ENCODE results near the gene CTF1. TPM values are rescaled to one million over a fixed set of nuclear protein-coding genes. Genes with fewer than 3 reads are reported as not detected.

The CTF1 gene
- total and polyA plus RNA-seq, 12 donors = 6.5 to 28.2 (median 17.8) TPM

DNA sequence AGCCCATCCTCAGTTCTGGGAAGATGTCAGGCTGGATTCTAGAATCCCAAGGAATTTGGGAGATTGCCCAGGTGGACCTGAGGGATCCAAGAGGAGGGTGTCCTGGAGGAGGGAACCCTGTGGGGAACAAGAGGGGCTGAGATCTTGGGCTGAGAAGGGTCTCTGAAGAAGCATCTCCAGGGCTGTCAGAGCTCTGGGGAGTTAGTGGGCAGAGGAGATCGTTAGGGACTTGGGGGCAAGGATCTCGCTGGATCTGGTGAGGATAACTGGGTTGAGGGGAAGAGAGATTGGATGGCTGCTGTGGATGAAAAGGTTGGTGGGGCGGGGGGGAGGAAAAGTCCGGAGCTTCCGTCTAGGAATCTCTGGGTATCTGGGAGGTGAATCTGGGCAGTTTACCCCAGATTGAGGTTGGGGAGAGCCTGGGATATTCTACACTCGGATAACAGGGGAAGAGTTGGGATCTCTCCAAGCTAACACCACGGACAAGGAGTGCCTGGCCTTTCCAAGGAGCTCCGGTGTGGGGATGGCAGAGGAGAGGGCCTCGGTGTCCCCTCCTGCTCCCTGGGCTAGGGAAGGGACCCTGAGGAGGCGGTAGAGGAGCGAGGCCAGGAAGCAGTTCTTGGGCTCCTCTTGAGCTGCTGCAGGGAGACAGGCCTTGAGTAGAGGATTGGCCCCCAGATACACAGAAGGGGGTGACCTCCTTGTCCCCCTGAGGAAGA is 28.7 kb downstream of the CTF1 start:
- H3K4me3 ChIP-seq = peak overlapping the region in 7 of 10 donors; percentile 57 to 89 (median 71)
- no peaks in the 10 kb centered on the region for H3K9me3 ChIP-seq
- H3K36me3 ChIP-seq = peaks cover 0 to 36% (median under 1%) of the 10 kb centered on the region in 9 donors
- 70 to 78% methylated on average over 11 of the region's 11 CpGs for WGBS, 2 donors
- H3K27me3 ChIP-seq = no peaks in the 10 kb centered on the region
- TF ChIP-seq, protein P1, sequence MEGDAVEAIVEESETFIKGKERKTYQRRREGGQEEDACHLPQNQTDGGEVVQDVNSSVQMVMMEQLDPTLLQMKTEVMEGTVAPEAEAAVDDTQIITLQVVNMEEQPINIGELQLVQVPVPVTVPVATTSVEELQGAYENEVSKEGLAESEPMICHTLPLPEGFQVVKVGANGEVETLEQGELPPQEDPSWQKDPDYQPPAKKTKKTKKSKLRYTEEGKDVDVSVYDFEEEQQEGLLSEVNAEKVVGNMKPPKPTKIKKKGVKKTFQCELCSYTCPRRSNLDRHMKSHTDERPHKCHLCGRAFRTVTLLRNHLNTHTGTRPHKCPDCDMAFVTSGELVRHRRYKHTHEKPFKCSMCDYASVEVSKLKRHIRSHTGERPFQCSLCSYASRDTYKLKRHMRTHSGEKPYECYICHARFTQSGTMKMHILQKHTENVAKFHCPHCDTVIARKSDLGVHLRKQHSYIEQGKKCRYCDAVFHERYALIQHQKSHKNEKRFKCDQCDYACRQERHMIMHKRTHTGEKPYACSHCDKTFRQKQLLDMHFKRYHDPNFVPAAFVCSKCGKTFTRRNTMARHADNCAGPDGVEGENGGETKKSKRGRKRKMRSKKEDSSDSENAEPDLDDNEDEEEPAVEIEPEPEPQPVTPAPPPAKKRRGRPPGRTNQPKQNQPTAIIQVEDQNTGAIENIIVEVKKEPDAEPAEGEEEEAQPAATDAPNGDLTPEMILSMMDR (IDR thresholded peaks at IDR 0.05) = no peak
- intact Hi-C loops (cut with DNase I) = loop anchor here in 3 of 10 donors (5.0 kb wide), 2 partner anchors 78 to 83 kb away; no protein-coding TSS in a partner anchor
- H3K4me1 ChIP-seq = peaks cover 0 to 24% (median 16%) of the 10 kb centered on the region in 9 donors
- DNase-seq (no peak), ATAC-seq (no peak)
- H3K27ac ChIP-seq = peak overlapping the region in 8 of 10 donors; percentile 46 to 94 (median 86)

DNA sequence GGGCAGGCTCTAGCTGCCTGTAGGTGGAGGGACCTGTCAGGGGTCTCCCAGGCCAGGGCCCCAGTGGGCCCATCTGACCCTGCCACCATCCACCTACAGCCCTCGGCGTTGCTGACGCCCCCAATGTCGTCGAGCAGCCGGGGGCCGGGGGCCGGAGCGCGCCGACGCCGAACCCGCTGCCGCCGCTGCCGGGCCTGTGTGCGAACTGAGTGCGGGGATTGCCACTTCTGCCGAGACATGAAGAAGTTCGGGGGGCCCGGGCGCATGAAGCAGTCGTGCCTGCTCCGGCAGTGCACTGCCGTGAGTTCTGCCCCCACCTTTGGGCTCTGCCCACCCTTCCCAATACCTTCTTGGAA is 29.2 kb downstream of the CTF1 start:
- Histone ChIP-seq H3K27me3 (no peaks in the 10 kb centered on the region), H3K4me3 (no peak overlapping the region), H3K36me3 (peaks cover 0 to 42% (median 6%) of the 10 kb centered on the region in 9 donors), H3K4me1 (peaks cover 0 to 29% (median 16%) of the 10 kb centered on the region in 9 donors), H3K27ac (no peak overlapping the region), H3K9me3 (no peaks in the 10 kb centered on the region)
- ATAC-seq (no peak), DNase-seq (no peak)
- TF ChIP-seq, protein P1 (IDR thresholded peaks at IDR 0.05) = no peak
- WGBS, 2 donors = 88 to 93% methylated on average over 26 of the region's 26 CpGs
- intact Hi-C loops (cut with DNase I) = no loop called here

DNA sequence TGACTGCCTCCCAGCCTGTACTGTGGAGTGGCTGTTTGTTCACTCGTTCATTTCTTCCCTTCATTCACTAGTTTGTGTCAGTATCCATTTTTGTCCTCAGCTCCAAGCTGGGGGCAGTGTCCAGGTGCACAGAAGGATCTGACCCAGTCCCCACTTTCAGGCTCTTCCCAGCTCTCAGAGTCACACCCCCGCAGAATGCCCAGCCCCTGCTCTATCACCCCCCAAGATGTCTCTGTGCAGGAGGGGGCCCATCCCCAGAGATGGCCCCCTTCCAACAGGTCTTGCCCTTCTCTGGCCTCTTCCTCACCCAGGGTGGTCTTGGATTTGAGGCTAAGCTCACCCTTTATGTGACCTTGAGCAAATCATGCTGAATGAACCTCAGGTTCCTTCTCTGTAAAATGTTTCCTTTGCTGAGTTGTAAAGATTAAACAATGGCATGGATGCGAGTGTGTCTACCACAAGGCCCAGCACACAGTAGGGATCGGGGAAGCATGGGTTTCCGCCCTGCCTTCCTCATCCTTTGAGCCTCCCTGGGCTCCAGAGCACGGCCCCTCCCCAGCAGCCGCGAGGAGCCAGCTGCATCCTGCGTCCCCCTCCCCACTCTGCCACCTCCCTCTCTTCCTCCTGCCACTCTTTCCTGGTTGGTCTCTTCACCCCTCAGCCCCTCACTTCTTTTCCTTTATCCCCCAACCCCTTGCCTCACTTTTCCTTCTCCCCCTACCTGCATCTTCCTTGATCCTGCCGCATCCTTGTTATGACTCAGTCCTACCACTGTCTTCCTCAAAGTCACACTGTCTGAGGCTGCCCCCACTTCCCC is 29.8 kb downstream of the CTF1 start:
- Histone ChIP-seq H3K4me1 (peaks cover 0 to 31% (median 16%) of the 10 kb centered on the region in 9 donors), H3K4me3 (no peak overlapping the region), H3K27me3 (no peaks in the 10 kb centered on the region), H3K9me3 (no peaks in the 10 kb centered on the region), H3K27ac (no peak overlapping the region), H3K36me3 (peaks cover 0 to 47% (median 6%) of the 10 kb centered on the region in 9 donors)
- intact Hi-C loops (cut with DNase I) = no loop called here
- ATAC-seq (no peak), DNase-seq (no peak)
- 62 to 67% methylated on average over 10 of the region's 10 CpGs for WGBS, 2 donors
- TF ChIP-seq, protein P1 (IDR thresholded peaks at IDR 0.05) = no peak

DNA sequence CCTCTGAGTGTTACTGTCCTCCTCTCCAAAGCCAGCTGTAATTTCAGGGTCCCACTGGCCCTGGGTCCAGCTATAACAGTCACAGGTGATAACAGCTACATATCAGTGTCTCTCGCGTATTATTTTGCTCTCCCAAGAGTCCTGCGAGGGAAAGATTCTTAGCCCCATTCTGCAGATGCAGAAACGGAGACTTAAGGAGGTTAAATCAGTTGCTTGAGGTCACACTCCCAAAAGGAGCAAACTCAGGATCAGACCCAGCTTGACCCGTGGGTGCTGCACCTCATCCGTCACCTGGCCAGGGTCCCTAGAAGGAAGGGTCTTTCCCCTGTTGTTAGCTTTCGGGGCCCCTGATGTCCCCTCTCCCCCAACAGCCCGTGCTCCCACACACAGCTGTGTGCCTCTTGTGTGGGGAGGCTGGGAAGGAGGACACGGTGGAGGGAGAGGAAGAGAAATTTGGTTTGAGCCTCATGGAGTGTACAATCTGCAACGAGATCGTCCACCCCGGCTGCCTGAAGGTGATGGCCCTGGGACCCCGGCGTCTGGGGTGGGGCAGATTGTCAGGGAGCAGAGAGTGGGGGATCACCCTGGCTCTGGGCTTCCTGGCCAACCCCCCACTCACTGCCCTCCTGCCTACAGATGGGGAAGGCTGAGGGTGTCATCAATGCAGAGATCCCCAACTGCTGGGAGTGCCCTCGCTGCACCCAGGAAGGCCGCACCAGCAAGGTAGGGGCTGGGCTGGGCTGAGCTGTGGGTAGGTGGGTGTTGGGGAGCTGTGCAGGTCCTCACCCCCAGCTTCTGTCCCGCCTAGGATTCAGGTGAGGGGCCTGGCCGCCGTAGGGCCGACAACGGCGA is 30.7 kb downstream of the CTF1 start:
- Histone ChIP-seq H3K9me3 (no peaks in the 10 kb centered on the region), H3K4me3 (no peak overlapping the region), H3K36me3 (peaks cover 0 to 56% (median 7%) of the 10 kb centered on the region in 9 donors), H3K27me3 (no peaks in the 10 kb centered on the region), H3K27ac (peak overlapping the region in 2 of 10 donors; percentile 22 to 39), H3K4me1 (peaks cover 0 to 25% (median 12%) of the 10 kb centered on the region in 9 donors)
- TF ChIP-seq, protein P1 (IDR thresholded peaks at IDR 0.05) = no peak
- ATAC-seq (no peak), DNase-seq (no peak)
- intact Hi-C loops (cut with DNase I) = no loop called here
- 85 to 86% methylated on average over 22 of the region's 22 CpGs for WGBS, 2 donors
